Measurements from ENCODE around the gene OTOG.

Gene OTOG

DNA sequence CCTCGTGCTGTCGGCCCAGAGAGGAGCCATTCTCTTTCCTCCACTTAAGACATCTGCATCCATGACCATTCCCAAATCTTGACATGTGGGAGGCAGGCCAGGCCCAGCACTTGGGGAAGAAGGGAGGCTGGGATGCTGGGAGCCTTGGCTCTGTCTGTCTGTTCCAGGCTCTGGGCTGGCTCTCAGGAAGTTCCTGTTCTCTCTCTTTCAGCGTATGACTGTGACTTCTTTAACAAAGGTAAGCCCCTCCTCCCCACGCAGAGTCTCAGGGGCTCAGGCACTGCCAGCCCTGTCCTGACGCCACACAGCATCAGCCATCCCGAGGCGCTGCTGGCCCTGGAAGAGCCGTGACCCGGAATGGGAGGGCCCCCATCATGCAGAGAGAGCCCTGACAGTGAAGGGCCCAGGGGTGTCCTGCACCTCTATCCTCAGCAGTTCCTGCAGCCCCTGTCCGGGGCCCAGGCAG is 52.4 kb downstream of the OTOG start:
- H4K20me1 ChIP-seq (ENCODE audit: insufficient read depth, low read length): no peaks in the 10 kb centered on the region
- no peak overlapping the region for H3K27ac ChIP-seq (ENCODE audit: low read length)
- no peaks in the 10 kb centered on the region for H3F3A ChIP-seq (ENCODE audit: insufficient read depth, low read length)
- H3K36me3 ChIP-seq (replicated peaks; ENCODE audit: insufficient read depth, low read length): no peaks in the 10 kb centered on the region
- no peaks in the 10 kb centered on the region for H3K9me3 ChIP-seq (replicated peaks; ENCODE audit: insufficient read depth, low read length)
- no peaks in the 10 kb centered on the region for H3K79me2 ChIP-seq (ENCODE audit: low read length)
- H3K9me2 ChIP-seq (replicated peaks; ENCODE audit: insufficient read depth, low read length): no peaks in the 10 kb centered on the region
- no peak for TF ChIP-seq EZH2 (optimal IDR thresholded peaks at IDR 0.05; ENCODE audit: low read depth, low read length)
- TF ChIP-seq, protein P1, sequence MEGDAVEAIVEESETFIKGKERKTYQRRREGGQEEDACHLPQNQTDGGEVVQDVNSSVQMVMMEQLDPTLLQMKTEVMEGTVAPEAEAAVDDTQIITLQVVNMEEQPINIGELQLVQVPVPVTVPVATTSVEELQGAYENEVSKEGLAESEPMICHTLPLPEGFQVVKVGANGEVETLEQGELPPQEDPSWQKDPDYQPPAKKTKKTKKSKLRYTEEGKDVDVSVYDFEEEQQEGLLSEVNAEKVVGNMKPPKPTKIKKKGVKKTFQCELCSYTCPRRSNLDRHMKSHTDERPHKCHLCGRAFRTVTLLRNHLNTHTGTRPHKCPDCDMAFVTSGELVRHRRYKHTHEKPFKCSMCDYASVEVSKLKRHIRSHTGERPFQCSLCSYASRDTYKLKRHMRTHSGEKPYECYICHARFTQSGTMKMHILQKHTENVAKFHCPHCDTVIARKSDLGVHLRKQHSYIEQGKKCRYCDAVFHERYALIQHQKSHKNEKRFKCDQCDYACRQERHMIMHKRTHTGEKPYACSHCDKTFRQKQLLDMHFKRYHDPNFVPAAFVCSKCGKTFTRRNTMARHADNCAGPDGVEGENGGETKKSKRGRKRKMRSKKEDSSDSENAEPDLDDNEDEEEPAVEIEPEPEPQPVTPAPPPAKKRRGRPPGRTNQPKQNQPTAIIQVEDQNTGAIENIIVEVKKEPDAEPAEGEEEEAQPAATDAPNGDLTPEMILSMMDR (IDR thresholded peaks at IDR 0.05; ENCODE audit: low read length): no peak
- TF ChIP-seq EZH2phosphoT487 (IDR thresholded peaks at IDR 0.05; ENCODE audit: low read length): no peak
- no peak for DNase-seq
- no peak overlapping the region for H3K4me3 ChIP-seq (ENCODE audit: low read length)
- no peak overlapping the region for H3K4me2 ChIP-seq (ENCODE audit: low read depth, low read length)
- no peak overlapping the region for H3K9ac ChIP-seq (ENCODE audit: low read length)
- H2AFZ ChIP-seq (ENCODE audit: low read length): no peak overlapping the region
- no peaks in the 10 kb centered on the region for H3K4me1 ChIP-seq (ENCODE audit: low read length)
- H3K27me3 ChIP-seq (replicated peaks; ENCODE audit: insufficient read depth, low read length): no peaks in the 10 kb centered on the region

- Histone ChIP-seq H3K4me3 (ENCODE audit: low read length) (no peak overlapping the region), H3K9me2 (replicated peaks; ENCODE audit: insufficient read depth, low read length) (no peaks in the 10 kb centered on the region), H3F3A (ENCODE audit: insufficient read depth, low read length) (no peaks in the 10 kb centered on the region), H3K9me3 (replicated peaks; ENCODE audit: insufficient read depth, low read length) (no peaks in the 10 kb centered on the region), H3K9ac (ENCODE audit: low read length) (no peak overlapping the region), H3K79me2 (ENCODE audit: low read length) (no peaks in the 10 kb centered on the region), H3K27me3 (replicated peaks; ENCODE audit: insufficient read depth, low read length) (no peaks in the 10 kb centered on the region; the same call in 1 of the 2 replicates), H3K4me1 (ENCODE audit: low read length) (no peaks in the 10 kb centered on the region), H2AFZ (ENCODE audit: low read length) (no peak overlapping the region), H3K27ac (ENCODE audit: low read length) (no peak overlapping the region), H3K4me2 (ENCODE audit: low read depth, low read length) (no peak overlapping the region), H4K20me1 (ENCODE audit: insufficient read depth, low read length) (no peaks in the 10 kb centered on the region), H3K36me3 (replicated peaks; ENCODE audit: insufficient read depth, low read length) (no peaks in the 10 kb centered on the region)
- TF ChIP-seq, protein P1 (IDR thresholded peaks at IDR 0.05; ENCODE audit: low read length): no peak
- no peak for TF ChIP-seq EZH2phosphoT487 (IDR thresholded peaks at IDR 0.05; ENCODE audit: low read length)
- TF ChIP-seq EZH2 (optimal IDR thresholded peaks at IDR 0.05; ENCODE audit: low read depth, low read length): no peak
- no peak for DNase-seq
Measured at GRCh38 chr11:17600316-17601255, 53.5 kb downstream of the OTOG start.

- H3K4me2 ChIP-seq (ENCODE audit: low read depth, low read length): no peak overlapping the region
Measured at GRCh38 chr11:17601256-17601671, 54.2 kb downstream of the OTOG start.

More at GRCh38 chr11:17601256-17601671, 54.2 kb downstream of the OTOG start:
- no peak for TF ChIP-seq EZH2 (optimal IDR thresholded peaks at IDR 0.05; ENCODE audit: low read depth, low read length)
- TF ChIP-seq EZH2phosphoT487 (IDR thresholded peaks at IDR 0.05; ENCODE audit: low read length): no peak
- TF ChIP-seq, protein P1 (IDR thresholded peaks at IDR 0.05; ENCODE audit: low read length): no peak
- H3K9me3 ChIP-seq (replicated peaks; ENCODE audit: insufficient read depth, low read length): no peaks in the 10 kb centered on the region
- H3K27me3 ChIP-seq (replicated peaks; ENCODE audit: insufficient read depth, low read length): no peaks in the 10 kb centered on the region; the same call in 1 of the 2 replicates
- no peaks in the 10 kb centered on the region for H4K20me1 ChIP-seq (ENCODE audit: insufficient read depth, low read length)
- no peaks in the 10 kb centered on the region for H3K9me2 ChIP-seq (replicated peaks; ENCODE audit: insufficient read depth, low read length)
- H3K4me3 ChIP-seq (ENCODE audit: low read length): no peak overlapping the region
- no peaks in the 10 kb centered on the region for H3K4me1 ChIP-seq (ENCODE audit: low read length)
- H3F3A ChIP-seq (ENCODE audit: insufficient read depth, low read length): no peaks in the 10 kb centered on the region
- H3K27ac ChIP-seq (ENCODE audit: low read length): no peak overlapping the region
- H3K9ac ChIP-seq (ENCODE audit: low read length): no peak overlapping the region
- H3K36me3 ChIP-seq (replicated peaks; ENCODE audit: insufficient read depth, low read length): no peaks in the 10 kb centered on the region
- no peak overlapping the region for H2AFZ ChIP-seq (ENCODE audit: low read length)
- DNase-seq: no peak
- no peaks in the 10 kb centered on the region for H3K79me2 ChIP-seq (ENCODE audit: low read length)
